ENCODE data around the gene MACROD2. TPM values are rescaled to one million over a fixed set of nuclear protein-coding genes. Genes with fewer than 3 reads are reported as not detected.

Gene MACROD2
- polyA plus RNA-seq, 4 donors: 13.0 to 15.9 (median 14.0) TPM

- DNase-seq (ENCODE audit: low read depth in 4 of 4, low spot score in 2 of 4): peak in 1 of 4 donors; percentile 29
These were observed 1261.6 kb downstream of the MACROD2 start for GRCh38 chr20:15256676-15257568.

GRCh38 chr20:15257569-15257870, 1262.2 kb downstream of the MACROD2 start:
- DNase-seq (ENCODE audit: low read depth in 4 of 4, low spot score in 2 of 4): no peak

GRCh38 chr20:15265581-15266309, 1270.4 kb downstream of the MACROD2 start:
- no peak for DNase-seq (ENCODE audit: low read depth in 4 of 4, low spot score in 2 of 4)

DNA sequence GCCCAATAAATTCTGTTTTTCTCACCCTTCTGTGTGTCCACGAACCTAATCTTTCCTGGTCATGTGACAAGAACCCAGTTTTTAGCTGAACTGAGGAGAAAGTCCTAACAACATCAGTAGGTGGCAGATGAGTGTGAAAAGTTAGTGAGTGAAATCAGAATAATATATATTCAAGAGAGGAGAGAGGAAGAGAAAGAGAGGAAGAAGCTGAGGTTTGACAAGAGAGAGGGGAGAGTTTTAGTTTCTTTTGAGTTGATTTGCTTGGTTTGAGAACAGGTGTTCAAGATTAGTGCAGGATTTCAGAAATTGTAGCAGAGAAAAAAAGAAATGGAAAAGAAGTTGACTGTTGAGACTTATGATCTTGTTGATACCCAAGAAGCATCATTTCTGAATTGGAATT, 1272.6 kb downstream of the MACROD2 start:
- no peak for DNase-seq (ENCODE audit: low read depth in 4 of 4, low spot score in 2 of 4)

DNA sequence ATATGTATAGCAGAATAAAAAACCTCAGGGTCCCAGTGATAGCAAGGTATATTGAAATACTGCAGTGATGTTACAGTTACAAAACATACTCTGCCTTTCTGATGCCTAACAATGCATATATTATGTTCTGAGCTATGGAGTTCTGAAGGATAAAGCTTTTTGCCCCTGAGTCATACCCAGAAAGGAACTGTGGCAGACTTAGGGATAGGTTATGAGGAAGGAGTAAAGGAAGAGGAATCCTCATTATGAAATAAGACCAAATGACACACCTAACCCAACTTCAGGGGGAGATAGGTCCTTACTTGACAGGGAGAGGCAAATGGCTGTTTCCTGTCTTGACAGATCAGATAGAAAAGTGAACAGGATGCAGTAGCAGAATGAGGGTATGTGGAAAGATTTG, 1282.7 kb downstream of the MACROD2 start:
- DNase-seq (ENCODE audit: low read depth in 4 of 4, low spot score in 2 of 4): no peak

DNA sequence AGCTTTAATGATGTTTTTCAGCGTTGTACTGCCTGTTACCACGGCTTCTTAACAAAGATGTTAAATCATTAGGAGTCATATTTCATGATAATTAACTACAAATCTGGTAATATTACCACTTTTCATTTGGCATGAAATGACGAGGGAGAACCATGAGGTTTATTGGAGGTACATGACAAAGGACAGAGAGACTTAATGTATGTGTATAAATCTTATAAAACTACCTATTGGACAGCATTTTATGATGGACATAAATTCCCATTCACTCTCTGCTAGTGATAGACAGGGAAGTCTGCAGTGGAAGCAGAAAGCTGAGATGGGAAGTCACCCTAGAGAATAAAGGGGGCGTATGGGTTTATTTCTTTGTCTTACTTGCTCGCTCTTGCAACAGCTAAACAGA, 1292.0 kb downstream of the MACROD2 start:
- DNase-seq (ENCODE audit: low read depth in 4 of 4, low spot score in 2 of 4): no peak

DNA sequence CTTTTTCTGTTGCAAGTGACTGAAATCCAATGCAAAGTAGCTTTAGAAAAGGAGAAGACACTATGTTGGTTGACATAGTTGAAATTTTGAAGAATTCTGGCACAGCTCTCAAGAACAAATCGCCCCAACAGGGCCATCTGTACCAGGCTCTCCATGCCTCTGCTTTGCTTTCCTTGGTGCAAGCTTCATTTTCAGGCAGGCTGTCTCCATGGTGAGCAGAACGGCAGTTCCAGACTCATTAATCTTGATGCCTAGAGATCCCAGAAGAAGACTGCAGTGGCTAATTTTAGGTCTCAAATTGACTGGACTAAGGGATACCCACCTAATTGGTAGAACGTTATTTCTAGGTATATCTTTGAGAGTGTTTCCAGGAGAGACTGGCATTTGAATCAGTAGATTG, 1292.8 kb downstream of the MACROD2 start:
- DNase-seq (ENCODE audit: low read depth in 4 of 4, low spot score in 2 of 4): no peak

DNA sequence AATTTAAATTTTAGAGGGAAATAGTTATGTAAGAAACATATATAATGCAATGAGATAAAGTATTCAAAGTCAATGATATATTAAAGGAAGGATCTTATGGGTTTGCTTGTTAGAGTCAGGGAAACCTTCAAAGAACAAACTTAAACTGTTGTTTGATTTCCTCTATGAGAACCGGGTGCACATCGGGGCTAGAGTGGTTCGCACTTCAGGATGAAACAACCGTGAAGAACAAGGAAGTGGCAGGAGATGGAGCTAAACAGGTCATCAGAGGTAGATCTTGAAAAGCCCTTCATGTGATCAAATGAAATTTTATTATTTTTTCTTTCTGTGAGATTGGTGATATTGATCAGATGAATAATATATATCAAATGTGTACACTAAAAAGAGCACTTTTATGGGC, 1294.0 kb downstream of the MACROD2 start:
- DNase-seq (ENCODE audit: low read depth in 4 of 4, low spot score in 2 of 4): no peak

- DNase-seq (ENCODE audit: low read depth in 4 of 4, low spot score in 2 of 4): no peak
These were observed 1297.1 kb downstream of the MACROD2 start for GRCh38 chr20:15292405-15292804.

DNA sequence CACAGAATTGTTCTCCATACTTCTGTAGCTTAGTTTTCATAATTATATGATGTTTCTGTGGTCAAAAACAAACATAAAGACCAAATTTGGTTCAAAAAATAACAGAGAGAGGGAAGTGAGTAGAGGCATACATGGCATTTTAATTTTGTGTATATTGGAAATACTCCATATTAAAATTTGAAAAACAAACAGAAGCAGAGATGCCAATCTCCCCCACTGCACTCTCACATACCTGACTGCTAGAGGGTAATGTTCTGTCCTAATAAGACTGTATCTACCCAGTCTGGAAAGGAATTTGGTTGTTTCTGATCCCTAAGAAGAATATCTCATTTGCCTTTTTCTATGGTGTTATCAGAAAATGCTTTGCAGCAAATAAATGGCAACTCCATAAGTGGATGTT, 1301.1 kb downstream of the MACROD2 start:
- no peak for DNase-seq (ENCODE audit: low read depth in 4 of 4, low spot score in 2 of 4)

DNA sequence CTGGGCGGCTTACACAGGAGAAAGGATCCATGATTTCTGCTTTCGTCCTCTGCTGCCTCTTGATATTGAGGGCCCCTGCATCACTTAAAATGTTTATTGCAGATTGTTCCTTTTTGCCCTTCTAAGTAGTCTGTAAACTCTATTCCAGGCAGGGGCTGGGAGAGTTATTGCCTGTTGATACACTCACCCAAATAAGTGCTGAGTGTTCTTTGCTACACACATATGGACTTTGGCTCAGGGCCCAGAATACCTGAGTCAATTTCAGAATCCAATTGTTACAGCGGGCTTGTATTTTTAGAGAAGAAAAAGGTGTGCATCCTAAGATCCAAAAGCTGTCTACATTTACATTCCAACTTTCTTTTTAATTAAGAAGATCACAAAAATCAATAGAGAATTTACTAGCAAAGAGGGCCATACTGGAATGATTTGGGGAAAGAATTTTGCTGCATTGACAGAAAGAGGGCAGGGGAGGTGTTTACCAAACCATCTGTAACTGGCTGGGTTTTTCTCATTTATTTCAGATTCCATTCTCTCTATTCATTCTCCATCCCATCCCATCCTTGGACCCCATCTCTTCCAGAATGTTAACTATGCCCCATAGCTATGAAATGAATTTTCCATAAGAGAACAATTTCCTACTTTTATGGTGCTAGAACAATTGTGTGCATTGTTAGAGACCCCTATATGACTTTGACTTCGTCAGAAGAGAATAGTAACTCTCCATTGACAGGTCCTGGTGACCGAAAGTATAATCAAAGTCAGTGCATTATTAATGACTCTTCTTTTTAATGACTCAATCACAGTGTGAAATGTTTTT, 1302.0 kb downstream of the MACROD2 start:
- DNase-seq (ENCODE audit: low read depth in 4 of 4, low spot score in 2 of 4): no peak

GRCh38 chr20:15302075-15302474, 1306.8 kb downstream of the MACROD2 start:
- no peak for DNase-seq (ENCODE audit: low read depth in 4 of 4, low spot score in 2 of 4)

- no peak for DNase-seq (ENCODE audit: low read depth in 4 of 4, low spot score in 2 of 4)
These were observed 1315.0 kb downstream of the MACROD2 start for GRCh38 chr20:15310361-15310760.

DNA sequence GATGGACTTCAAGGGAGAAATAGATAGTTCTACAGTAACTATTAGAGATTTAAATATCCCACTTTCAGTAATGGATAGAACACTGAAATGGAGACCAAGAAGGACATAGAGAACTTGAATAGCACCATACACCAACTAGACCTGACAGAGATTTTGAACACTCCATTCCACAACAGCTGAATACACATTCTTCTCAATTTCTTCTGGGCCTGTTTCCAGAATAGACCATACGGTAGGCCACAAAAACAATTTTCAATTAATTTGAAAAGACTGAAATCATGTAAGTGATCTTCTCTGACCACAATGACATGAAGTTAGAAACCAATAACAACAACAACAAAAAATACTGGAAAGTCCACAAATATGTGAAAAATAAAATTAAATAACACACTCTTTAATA, 1321.2 kb downstream of the MACROD2 start:
- DNase-seq (ENCODE audit: low read depth in 4 of 4, low spot score in 2 of 4): no peak

DNA sequence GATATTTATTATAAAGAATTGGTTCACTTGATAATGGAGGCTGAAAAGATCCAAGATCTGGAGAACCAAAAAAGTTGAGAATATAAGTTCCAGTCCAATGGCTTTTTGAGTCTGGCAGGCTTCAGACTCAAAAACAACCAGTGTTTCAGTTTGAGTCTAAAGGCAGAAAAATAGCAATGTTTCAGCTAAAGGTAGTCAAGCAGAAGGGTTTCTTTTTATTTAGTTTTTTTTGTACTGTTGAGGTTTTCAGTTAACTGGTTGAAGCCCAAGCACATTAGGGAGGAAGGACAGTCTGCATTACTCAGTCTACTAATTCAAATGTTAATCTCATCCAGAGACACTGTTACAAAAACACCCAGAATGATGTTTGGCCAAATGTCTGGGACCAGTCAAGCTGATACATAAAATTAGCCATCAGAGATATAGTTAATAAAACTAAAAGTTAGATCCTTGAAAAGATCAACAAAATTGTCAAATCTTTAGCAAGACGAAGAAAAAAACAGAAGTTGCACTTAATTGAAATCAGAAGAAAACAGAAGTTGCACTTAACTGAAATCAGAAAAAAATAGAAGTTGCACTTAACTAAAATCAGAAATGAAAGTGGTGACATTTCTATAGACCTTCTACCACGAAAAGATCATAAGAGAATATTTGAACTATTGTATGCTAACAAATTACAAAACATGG, 1322.4 kb downstream of the MACROD2 start:
- DNase-seq (ENCODE audit: low read depth in 4 of 4, low spot score in 2 of 4): no peak

GRCh38 chr20:15318682-15319081, 1323.4 kb downstream of the MACROD2 start:
- no peak for DNase-seq (ENCODE audit: low read depth in 4 of 4, low spot score in 2 of 4)

DNA sequence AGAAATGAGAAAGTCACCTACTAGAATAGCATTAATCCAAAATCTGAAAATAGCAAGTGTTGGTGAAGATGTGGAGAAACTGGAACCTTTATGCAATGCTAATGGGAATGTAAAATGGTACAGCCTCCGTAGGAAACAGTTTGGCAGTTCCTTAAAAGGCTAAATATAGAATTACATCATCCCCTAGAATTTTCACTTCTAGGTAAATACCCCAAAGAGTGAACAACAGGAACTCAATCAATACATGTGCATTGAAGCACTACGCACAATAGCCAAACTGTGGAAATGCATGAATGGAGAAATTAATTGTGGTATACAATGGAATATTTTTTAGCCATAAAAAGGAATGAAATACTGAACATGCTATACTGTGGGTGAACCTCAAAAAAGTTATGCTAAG, 1324.1 kb downstream of the MACROD2 start:
- no peak for DNase-seq (ENCODE audit: low read depth in 4 of 4, low spot score in 2 of 4)

DNA sequence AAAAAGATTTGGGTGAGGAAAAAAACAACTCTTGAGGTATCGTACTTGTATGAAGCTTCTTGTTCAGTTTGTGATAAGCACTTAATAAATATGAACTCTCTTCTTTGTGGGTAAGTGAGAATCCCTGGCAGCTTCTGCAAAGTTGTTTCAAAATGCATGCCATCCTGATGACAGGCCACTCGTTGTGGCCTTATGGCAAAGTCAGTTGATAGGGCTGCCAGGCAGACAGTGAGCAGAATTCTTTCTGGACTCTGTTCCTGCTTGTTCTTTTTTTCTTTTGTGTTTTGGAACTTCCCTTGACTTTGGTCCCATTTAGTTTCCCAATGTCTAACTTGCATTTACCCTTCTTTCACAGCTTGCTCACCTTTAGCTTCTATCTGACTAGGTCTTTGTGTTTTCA, 1325.6 kb downstream of the MACROD2 start:
- no peak for DNase-seq (ENCODE audit: low read depth in 4 of 4, low spot score in 2 of 4)

DNA sequence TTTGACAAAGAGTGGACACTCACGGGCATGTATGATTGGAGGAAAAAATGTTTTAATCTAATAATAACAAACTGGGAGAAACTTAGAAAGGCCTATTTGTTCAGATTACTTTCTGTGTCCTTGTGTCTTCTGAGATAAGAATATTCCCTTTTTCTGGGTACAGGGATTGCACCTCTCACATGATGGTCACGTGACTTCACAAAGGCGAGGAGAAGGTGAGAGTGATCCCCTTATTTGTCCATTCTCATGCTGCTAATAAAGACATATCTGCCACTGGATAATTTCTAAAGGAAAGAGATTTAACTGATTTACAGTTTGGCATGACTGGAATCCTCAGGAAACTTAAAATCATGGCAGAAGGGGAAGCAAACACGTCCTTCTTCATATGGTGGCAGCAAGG, 1331.8 kb downstream of the MACROD2 start:
- no peak for DNase-seq (ENCODE audit: low read depth in 4 of 4, low spot score in 2 of 4)

GRCh38 chr20:15328084-15328483, 1332.8 kb downstream of the MACROD2 start:
- DNase-seq (ENCODE audit: low read depth in 4 of 4, low spot score in 2 of 4): no peak

DNA sequence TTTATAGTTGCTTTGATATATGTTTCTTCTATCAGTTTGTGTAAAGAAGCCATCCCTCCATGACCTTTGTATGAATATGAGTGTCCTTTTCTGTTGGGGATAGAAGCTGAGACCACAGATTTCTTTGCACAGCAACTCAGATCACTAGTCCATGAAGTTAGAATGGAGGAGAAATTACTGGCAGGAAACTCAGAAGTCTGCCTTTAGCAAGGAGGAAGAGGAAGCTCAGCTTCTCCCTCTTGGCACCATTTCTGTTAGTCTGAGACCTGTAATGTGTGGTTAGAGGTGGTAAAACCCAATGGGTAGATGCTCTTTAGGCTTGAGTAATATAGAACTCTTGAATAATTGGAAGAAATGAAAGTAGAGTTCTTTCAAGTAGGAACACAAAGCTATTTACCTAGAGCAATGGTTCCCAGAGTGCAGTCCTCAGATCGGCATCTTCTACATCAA, 1337.4 kb downstream of the MACROD2 start:
- DNase-seq (ENCODE audit: low read depth in 4 of 4, low spot score in 2 of 4): no peak

All from left renal cortex interstitium (tissue), 4 donors.